Activated CD4-positive, alpha-beta memory T cell treated with anti-CD3 and anti-CD28 coated beads for 36 hours (primary cell): ENCODE measurements around the gene KIRREL3. TPM values are rescaled to one million over a fixed set of nuclear protein-coding genes. Genes with fewer than 3 reads are reported as not detected.

Experiments
- CTCF ChIA-PET: fragments of 350-600 bp; sonication (Branson Sonifier 250); formaldehyde crosslinking; loops from one replicate; lab custom pipeline; 2021; ENCODE audit warnings: antibody characterized with exemption, inconsistent platforms; lab: Charles Lee
- POLR2A ChIA-PET: fragments of 350-600 bp; sonication (Branson Sonifier 250); formaldehyde crosslinking; loops from one replicate; lab custom pipeline; 2021; ENCODE audit warnings: antibody characterized with exemption; lab: Charles Lee
- DNase-seq: peaks from one replicate; pipeline ENCODE4 v3.0.0-alpha.2; 2020
- H3K27ac Mint-ChIP-seq: one replicate; pipeline ENCODE4 v1.8.0; 2021; ENCODE audit warnings: mixed read lengths
- H3K27me3 Mint-ChIP-seq: one replicate; pipeline ENCODE4 v1.8.0; 2021; ENCODE audit warnings: mixed read lengths
- H3K36me3 Mint-ChIP-seq: one replicate; pipeline ENCODE4 v1.8.0; 2021; ENCODE audit warnings: mixed read lengths
- H3K4me1 Mint-ChIP-seq: one replicate; pipeline ENCODE4 v1.8.0; 2021; ENCODE audit warnings: low read depth, mixed read lengths
- H3K4me3 Mint-ChIP-seq: one replicate; pipeline ENCODE4 v1.8.0; 2021; ENCODE audit warnings: mild to moderate bottlenecking, mixed read lengths
- H3K9me3 Mint-ChIP-seq: one replicate; pipeline ENCODE4 v1.8.0; 2021; ENCODE audit warnings: mixed read lengths
- intact Hi-C: fragments of 100-400 bp; cut with micrococcal nuclease; formaldehyde crosslinking; loops from one replicate; pipeline ENCODE4 v1.15.1; 2023
- total RNA-seq, 2 experiments: library from RNA; stranded (reverse); gene quantifications; one replicate each; pipeline ENCODE4 v1.2.3, GENCODE V29; 2021

The KIRREL3 gene
- total RNA-seq, 2 experiments from 2014 or later, result not detected

GRCh38 chr11:126805870-126806269 lies 194.7 kb downstream of the KIRREL3 start:
- Mint-ChIP-seq H3K9me3 (no peaks in the 10 kb centered on the region), H3K4me3 (no peak overlapping the region), H3K4me1 (no peaks in the 10 kb centered on the region), H3K27me3 (peaks cover 4% of the 10 kb centered on the region), H3K27ac (no peak overlapping the region), H3K36me3 (no peaks in the 10 kb centered on the region)
- DNase-seq, result no peak
- intact Hi-C loops, result no loop called here
- ChIA-PET POLR2A (no interaction called here), CTCF (no interaction called here)

GRCh38 chr11:126804363-126804762 lies 196.2 kb downstream of the KIRREL3 start:
- Mint-ChIP-seq H3K4me1 (no peaks in the 10 kb centered on the region), H3K36me3 (no peaks in the 10 kb centered on the region), H3K27me3 (peaks cover 4% of the 10 kb centered on the region), H3K4me3 (no peak overlapping the region), H3K9me3 (peaks cover 1% of the 10 kb centered on the region), H3K27ac (no peak overlapping the region)
- ChIA-PET CTCF (no interaction called here), POLR2A (no interaction called here)
- DNase-seq, result no peak
- intact Hi-C loops, result no loop called here

GRCh38 chr11:126800009-126800408 lies 200.6 kb downstream of the KIRREL3 start:
- ChIA-PET CTCF (no interaction called here), POLR2A (no interaction called here)

GRCh38 chr11:126797457-126798169 lies 203.0 kb downstream of the KIRREL3 start:
- Mint-ChIP-seq H3K4me3 (no peak overlapping the region), H3K36me3 (no peaks in the 10 kb centered on the region), H3K27me3 (no peaks in the 10 kb centered on the region), H3K4me1 (no peaks in the 10 kb centered on the region), H3K27ac (no peak overlapping the region), H3K9me3 (peaks cover 7% of the 10 kb centered on the region)
- intact Hi-C loops, result no loop called here
- POLR2A ChIA-PET, result no interaction called here
- DNase-seq, result no peak
- CTCF ChIA-PET, result no interaction called here

More at GRCh38 chr11:126800009-126800408, 200.6 kb downstream of the KIRREL3 start:
- no peaks in the 10 kb centered on the region for H3K4me1 Mint-ChIP-seq
- no peak overlapping the region for H3K4me3 Mint-ChIP-seq
- no peak overlapping the region for H3K27ac Mint-ChIP-seq
- intact Hi-C loops, result no loop called here
- no peaks in the 10 kb centered on the region for H3K36me3 Mint-ChIP-seq
- peaks cover 7% of the 10 kb centered on the region for H3K9me3 Mint-ChIP-seq
- DNase-seq, result no peak
- peaks cover 2% of the 10 kb centered on the region for H3K27me3 Mint-ChIP-seq

- intact Hi-C loops, result no loop called here
Observed at GRCh38 chr11:126793596-126793995, 207.0 kb downstream of the KIRREL3 start.

GRCh38 chr11:126791991-126792390 lies 208.6 kb downstream of the KIRREL3 start:
- H3K27ac Mint-ChIP-seq, result no peak overlapping the region
- ChIA-PET POLR2A (no interaction called here), CTCF (no interaction called here)
- DNase-seq, result no peak
- H3K36me3 Mint-ChIP-seq, result no peaks in the 10 kb centered on the region
- no peak overlapping the region for H3K4me3 Mint-ChIP-seq
- H3K27me3 Mint-ChIP-seq, result no peaks in the 10 kb centered on the region
- no peaks in the 10 kb centered on the region for H3K9me3 Mint-ChIP-seq
- H3K4me1 Mint-ChIP-seq, result no peaks in the 10 kb centered on the region
- intact Hi-C loops, result no loop called here

More at GRCh38 chr11:126793596-126793995, 207.0 kb downstream of the KIRREL3 start:
- no peaks in the 10 kb centered on the region for H3K36me3 Mint-ChIP-seq
- no peaks in the 10 kb centered on the region for H3K27me3 Mint-ChIP-seq
- H3K4me3 Mint-ChIP-seq, result no peak overlapping the region
- H3K4me1 Mint-ChIP-seq, result no peaks in the 10 kb centered on the region
- ChIA-PET POLR2A (no interaction called here), CTCF (no interaction called here)
- DNase-seq, result no peak
- H3K27ac Mint-ChIP-seq, result no peak overlapping the region
- no peaks in the 10 kb centered on the region for H3K9me3 Mint-ChIP-seq

- intact Hi-C loops, result no loop called here
- H3K36me3 Mint-ChIP-seq, result no peaks in the 10 kb centered on the region
- H3K27ac Mint-ChIP-seq, result no peak overlapping the region
- H3K4me1 Mint-ChIP-seq, result no peaks in the 10 kb centered on the region
- no peak for DNase-seq
- no peaks in the 10 kb centered on the region for H3K27me3 Mint-ChIP-seq
- no peaks in the 10 kb centered on the region for H3K9me3 Mint-ChIP-seq
- no peak overlapping the region for H3K4me3 Mint-ChIP-seq
- ChIA-PET POLR2A (no interaction called here), CTCF (no interaction called here)
Observed at GRCh38 chr11:126791446-126791845, 209.1 kb downstream of the KIRREL3 start.

- H3K4me1 Mint-ChIP-seq, result no peaks in the 10 kb centered on the region
- no peaks in the 10 kb centered on the region for H3K36me3 Mint-ChIP-seq
- no peaks in the 10 kb centered on the region for H3K27me3 Mint-ChIP-seq
- no peaks in the 10 kb centered on the region for H3K9me3 Mint-ChIP-seq
- no peak for DNase-seq
- ChIA-PET CTCF (no interaction called here), POLR2A (no interaction called here)
- intact Hi-C loops, result no loop called here
- H3K27ac Mint-ChIP-seq, result no peak overlapping the region
- H3K4me3 Mint-ChIP-seq, result no peak overlapping the region
Observed at GRCh38 chr11:126790550-126791081, 210.0 kb downstream of the KIRREL3 start.

GRCh38 chr11:126782810-126783209 lies 217.8 kb downstream of the KIRREL3 start:
- intact Hi-C loops, result no loop called here
- POLR2A ChIA-PET, result no interaction called here
- no peak overlapping the region for H3K4me3 Mint-ChIP-seq
- H3K36me3 Mint-ChIP-seq, result no peaks in the 10 kb centered on the region
- CTCF ChIA-PET, result no interaction called here
- H3K27ac Mint-ChIP-seq, result no peak overlapping the region
- peaks cover 13% of the 10 kb centered on the region for H3K27me3 Mint-ChIP-seq
- H3K9me3 Mint-ChIP-seq, result no peaks in the 10 kb centered on the region
- no peak for DNase-seq
- no peaks in the 10 kb centered on the region for H3K4me1 Mint-ChIP-seq

GRCh38 chr11:126781942-126782341 lies 218.6 kb downstream of the KIRREL3 start:
- no peak overlapping the region for H3K27ac Mint-ChIP-seq
- no peaks in the 10 kb centered on the region for H3K9me3 Mint-ChIP-seq
- H3K27me3 Mint-ChIP-seq, result peaks cover 13% of the 10 kb centered on the region
- no peak overlapping the region for H3K4me3 Mint-ChIP-seq
- POLR2A ChIA-PET, result no interaction called here
- no peak for DNase-seq
- no peaks in the 10 kb centered on the region for H3K4me1 Mint-ChIP-seq
- no peaks in the 10 kb centered on the region for H3K36me3 Mint-ChIP-seq
- CTCF ChIA-PET, result no interaction called here
- intact Hi-C loops, result no loop called here

GRCh38 chr11:126776119-126776518 lies 224.5 kb downstream of the KIRREL3 start:
- Mint-ChIP-seq H3K9me3 (no peaks in the 10 kb centered on the region), H3K4me3 (no peak overlapping the region), H3K27ac (no peak overlapping the region), H3K36me3 (no peaks in the 10 kb centered on the region), H3K27me3 (peaks cover 13% of the 10 kb centered on the region), H3K4me1 (no peaks in the 10 kb centered on the region)
- ChIA-PET POLR2A (no interaction called here), CTCF (no interaction called here)
- no peak for DNase-seq
- intact Hi-C loops, result no loop called here

- no peaks in the 10 kb centered on the region for H3K9me3 Mint-ChIP-seq
- POLR2A ChIA-PET, result no interaction called here
- no peak overlapping the region for H3K4me3 Mint-ChIP-seq
Observed at GRCh38 chr11:126772267-126772666, 228.3 kb downstream of the KIRREL3 start.

GRCh38 chr11:126768702-126769101 lies 231.9 kb downstream of the KIRREL3 start:
- ChIA-PET CTCF (no interaction called here), POLR2A (no interaction called here)
- Mint-ChIP-seq H3K4me3 (no peak overlapping the region), H3K9me3 (no peaks in the 10 kb centered on the region), H3K27me3 (no peaks in the 10 kb centered on the region), H3K27ac (no peak overlapping the region), H3K36me3 (no peaks in the 10 kb centered on the region), H3K4me1 (no peaks in the 10 kb centered on the region)
- no peak for DNase-seq
- intact Hi-C loops, result no loop called here

More at GRCh38 chr11:126772267-126772666, 228.3 kb downstream of the KIRREL3 start:
- Mint-ChIP-seq H3K36me3 (no peaks in the 10 kb centered on the region), H3K27me3 (no peaks in the 10 kb centered on the region), H3K4me1 (no peaks in the 10 kb centered on the region), H3K27ac (no peak overlapping the region)
- DNase-seq, result no peak
- intact Hi-C loops, result no loop called here
- CTCF ChIA-PET, result no interaction called here
